HG02623 (cell line): ENCODE data around the gene CCSER1.
"Not testable (repeated sequence)": the region's sequence is repeated elsewhere in the genome, so short reads cannot be mapped to it uniquely, and the experiment has no call there.

ENCODE experiments used
- ATAC-seq: cut with Tn5 transposase; IDR thresholded peaks from one replicate; pipeline ENCODE4 v1.9.1; 2021; ENCODE audit warnings: moderate library complexity; ENCODE audit not compliant: unreplicated experiment

Gene CCSER1

GRCh38 chr4:91226867-91227266 lies 1099.7 kb downstream of the CCSER1 start:
- no peak for ATAC-seq

GRCh38 chr4:91228659-91229058 lies 1101.5 kb downstream of the CCSER1 start:
- no peak for ATAC-seq

- no peak for ATAC-seq
These were observed 1106.0 kb downstream of the CCSER1 start for GRCh38 chr4:91233164-91233563.

- no peak for ATAC-seq
These were observed 1115.9 kb downstream of the CCSER1 start for GRCh38 chr4:91243132-91243531.

GRCh38 chr4:91256043-91256442 lies 1128.8 kb downstream of the CCSER1 start:
- ATAC-seq, result no peak

- ATAC-seq, result no peak
These were observed 1129.6 kb downstream of the CCSER1 start for GRCh38 chr4:91256751-91257150.

GRCh38 chr4:91257721-91258120 lies 1130.5 kb downstream of the CCSER1 start:
- ATAC-seq, result no peak

- no peak for ATAC-seq
These were observed 1131.1 kb downstream of the CCSER1 start for GRCh38 chr4:91258326-91258725.

GRCh38 chr4:91267543-91267942 lies 1140.3 kb downstream of the CCSER1 start:
- no peak for ATAC-seq

- ATAC-seq, result not testable (repeated sequence)
These were observed 1141.3 kb downstream of the CCSER1 start for GRCh38 chr4:91268481-91268880.

GRCh38 chr4:91268913-91269312 lies 1141.7 kb downstream of the CCSER1 start:
- no peak for ATAC-seq

- ATAC-seq, result no peak
These were observed 1152.7 kb downstream of the CCSER1 start for GRCh38 chr4:91279899-91280298.

- no peak for ATAC-seq
These were observed 1153.5 kb downstream of the CCSER1 start for GRCh38 chr4:91280551-91281290.

GRCh38 chr4:91282217-91282616 lies 1155.0 kb downstream of the CCSER1 start:
- no peak for ATAC-seq

- no peak for ATAC-seq
These were observed 1156.6 kb downstream of the CCSER1 start for GRCh38 chr4:91283726-91284230.

GRCh38 chr4:91284480-91284879 lies 1157.3 kb downstream of the CCSER1 start:
- no peak for ATAC-seq

GRCh38 chr4:91285487-91285886 lies 1158.3 kb downstream of the CCSER1 start:
- ATAC-seq, result no peak

GRCh38 chr4:91288702-91289311 lies 1161.6 kb downstream of the CCSER1 start:
- ATAC-seq, result no peak

- no peak for ATAC-seq
These were observed 1171.0 kb downstream of the CCSER1 start for GRCh38 chr4:91298156-91298700.

- ATAC-seq, result no peak
These were observed 1171.6 kb downstream of the CCSER1 start for GRCh38 chr4:91298824-91299223.

- no peak for ATAC-seq
These were observed 1174.9 kb downstream of the CCSER1 start for GRCh38 chr4:91302120-91302519.

GRCh38 chr4:91304292-91304691 lies 1177.1 kb downstream of the CCSER1 start:
- ATAC-seq, result no peak
